ENCODE measurements around the gene C2orf76. TPM values are rescaled to one million over a fixed set of nuclear protein-coding genes. Genes with fewer than 3 reads are reported as not detected.

Gene C2orf76
- total and polyA plus RNA-seq, 2 donors (not counting 1 experiment from before 2014, with no cell fraction given), result 6.9 to 13.6 TPM

- TF ChIP-seq CTCF (IDR thresholded peaks at IDR 0.05), result no peak
- TF ChIP-seq EZH2 (IDR thresholded peaks at IDR 0.05; ENCODE audit: borderline replicate concordance, insufficient read depth, low read depth, low read length, poor library complexity, severe bottlenecking), result no peak
- WGBS (ENCODE audit: insufficient coverage), result 90% methylated on average over 3 of the region's 6 CpGs
These were observed 1.8 kb downstream of the C2orf76 start for GRCh38 chr2:119364798-119365197.

GRCh38 chr2:119360423-119360966, 6.1 kb downstream of the C2orf76 start:
- Histone ChIP-seq H3K9ac (ENCODE audit: low read length) (no peak overlapping the region), H3K79me2 (ENCODE audit: control insufficient read depth, insufficient read depth, low read length) (peaks cover 31% of the 10 kb centered on the region), H3K4me3 (ENCODE audit: control extremely low read depth in 1 of 5, extremely low read depth in 1 of 5, insufficient read depth in 1 of 5, low read depth in 2 of 5, low read length in 4 of 5) (no peak overlapping the region), H3K27ac (ENCODE audit: low read length in 2 of 2) (no peak overlapping the region), H2AFZ (ENCODE audit: insufficient read depth, low read depth, low read length, poor library complexity, severe bottlenecking) (no peak overlapping the region), H3K27me3 (replicated peaks in 1 of 4; ENCODE audit: control extremely low read depth in 1 of 4, control insufficient read depth in 3 of 4, insufficient read depth in 4 of 4, low read length in 3 of 4) (no peaks in the 10 kb centered on the region), H4K20me1 (ENCODE audit: control insufficient read depth, insufficient read depth, low read length, poor library complexity, severe bottlenecking) (no peaks in the 10 kb centered on the region), H3K36me3 (replicated peaks in 1 of 2; ENCODE audit: control extremely low read depth in 1 of 2, control insufficient read depth in 1 of 2, extremely low read depth in 1 of 2, insufficient read depth in 2 of 2, low read length in 1 of 2) (no peaks in the 10 kb centered on the region), H3K9me3 (ENCODE audit: control extremely low read depth in 1 of 3, control insufficient read depth in 2 of 3, insufficient read depth in 1 of 3, low read length in 2 of 3) (no peaks in the 10 kb centered on the region), H3K4me2 (replicated peaks; ENCODE audit: low read depth, low read length, poor library complexity, severe bottlenecking) (no peak overlapping the region), H3K4me1 (ENCODE audit: control insufficient read depth in 2 of 2, insufficient read depth in 2 of 2, low read length in 2 of 2) (peaks cover 22 to 26% of the 10 kb centered on the region in 2 donors)
- no CpG with 5 or more reads among the region's 2 CpGs for WGBS (ENCODE audit: insufficient coverage)
- intact Hi-C loops (cut with micrococcal nuclease), result no loop called here
- Mint-ChIP-seq H3K4me3 (no peak overlapping the region), H3K27ac (no peak overlapping the region), H3K9me3 (ENCODE audit: insufficient read depth) (peaks cover 2% of the 10 kb centered on the region), H3K27me3 (no peaks in the 10 kb centered on the region), H3K4me1 (peaks cover 43% of the 10 kb centered on the region)
- TF ChIP-seq EZH2 (IDR thresholded peaks at IDR 0.05; ENCODE audit: borderline replicate concordance, insufficient read depth, low read depth, low read length, poor library complexity, severe bottlenecking), result no peak
- POLR2A ChIA-PET, result no interaction called here
- no peak for ATAC-seq (ENCODE audit: low read depth)
- no peak for DNase-seq
- CTCF ChIA-PET, result interaction anchor here (0.5 kb wide), 1 partner anchor 48 kb away, joined by 3 read pairs; no protein-coding TSS in a partner anchor

More at GRCh38 chr2:119364798-119365197, 1.8 kb downstream of the C2orf76 start:
- peak overlapping the region; percentile 95 for H3K4me2 ChIP-seq (replicated peaks; ENCODE audit: low read depth, low read length, poor library complexity, severe bottlenecking)
- H3K27me3 ChIP-seq (replicated peaks in 1 of 4; ENCODE audit: control extremely low read depth in 1 of 4, control insufficient read depth in 3 of 4, insufficient read depth in 4 of 4, low read length in 3 of 4), result no peaks in the 10 kb centered on the region
- H3K4me3 ChIP-seq (ENCODE audit: control extremely low read depth in 1 of 5, extremely low read depth in 1 of 5, insufficient read depth in 1 of 5, low read depth in 2 of 5, low read length in 4 of 5), result no peak overlapping the region
- CTCF ChIA-PET, result no interaction called here
- peaks cover 57% of the 10 kb centered on the region for H3K4me1 Mint-ChIP-seq
- no peaks in the 10 kb centered on the region for H3K27me3 Mint-ChIP-seq
- no peak overlapping the region for H3K9ac ChIP-seq (ENCODE audit: low read length)
- ATAC-seq (ENCODE audit: low read depth), result no peak
- H3K9me3 ChIP-seq (ENCODE audit: control extremely low read depth in 1 of 3, control insufficient read depth in 2 of 3, insufficient read depth in 1 of 3, low read length in 2 of 3), result no peaks in the 10 kb centered on the region
- POLR2A ChIA-PET, result no interaction called here
- intact Hi-C loops (cut with micrococcal nuclease), result loop anchor here (5.0 kb wide), 2 partner anchors 142 to 858 kb away; partner anchors contain the start of genes STEAP3 and TMEM185B
- H3K4me3 Mint-ChIP-seq, result peak overlapping the region; percentile 99
- H3K79me2 ChIP-seq (ENCODE audit: control insufficient read depth, insufficient read depth, low read length), result peaks cover 48% of the 10 kb centered on the region
- peaks cover 17% of the 10 kb centered on the region for H4K20me1 ChIP-seq (ENCODE audit: control insufficient read depth, insufficient read depth, low read length, poor library complexity, severe bottlenecking)
- no peak overlapping the region for H2AFZ ChIP-seq (ENCODE audit: insufficient read depth, low read depth, low read length, poor library complexity, severe bottlenecking)
- no peak overlapping the region for H3K27ac Mint-ChIP-seq
- H3K9me3 Mint-ChIP-seq (ENCODE audit: insufficient read depth), result peaks cover 2% of the 10 kb centered on the region
- H3K36me3 ChIP-seq (replicated peaks in 1 of 2; ENCODE audit: control extremely low read depth in 1 of 2, control insufficient read depth in 1 of 2, extremely low read depth in 1 of 2, insufficient read depth in 2 of 2, low read length in 1 of 2), result peaks cover 0 to 15% of the 10 kb centered on the region in 2 experiments
- no peak overlapping the region for H3K27ac ChIP-seq (ENCODE audit: low read length in 2 of 2)
- peaks cover 26 to 44% of the 10 kb centered on the region in 2 donors for H3K4me1 ChIP-seq (ENCODE audit: control insufficient read depth in 2 of 2, insufficient read depth in 2 of 2, low read length in 2 of 2)
- DNase-seq, result no peak
